ENCODE data around the gene HMCN2.

Gene HMCN2

DNA sequence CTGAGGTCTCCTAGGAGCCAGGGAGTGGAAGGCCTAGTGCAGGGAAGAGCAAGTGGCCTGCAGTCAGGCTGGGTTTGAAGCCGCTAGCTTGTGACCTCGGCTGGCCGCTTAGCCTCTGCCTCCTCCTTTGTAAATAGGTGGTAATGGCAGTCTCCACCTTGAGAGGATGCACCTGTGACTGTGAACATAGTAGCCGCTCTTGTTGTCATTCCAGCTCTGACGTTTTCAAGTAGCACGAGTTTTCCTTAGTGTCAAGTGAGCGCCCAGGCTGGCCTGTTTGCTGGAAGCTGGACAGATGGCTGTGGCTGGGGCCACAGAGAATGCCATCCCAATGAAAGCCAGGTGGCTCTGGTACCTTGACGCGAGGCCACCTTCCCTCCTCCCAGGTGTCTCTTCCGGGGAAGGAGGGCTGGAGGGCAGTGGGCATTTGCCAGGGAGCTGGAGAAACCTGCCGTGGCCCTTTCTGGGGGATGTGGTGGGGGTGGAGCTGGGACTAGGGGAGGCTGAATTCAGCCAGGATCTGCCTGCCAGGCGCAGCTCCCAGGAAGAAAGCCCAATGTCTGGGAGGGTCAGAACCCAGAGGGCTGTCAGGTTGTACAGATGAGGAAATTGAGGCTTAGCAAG is 181.7 kb downstream of the HMCN2 start:
- H3K4me2 ChIP-seq (ENCODE audit: low read length, poor library complexity, severe bottlenecking): peak overlapping the region; percentile 55
- H3K18ac ChIP-seq (ENCODE audit: low read depth in 1 of 2, low read length in 2 of 2): peak overlapping the region; percentile 42 to 58

DNA sequence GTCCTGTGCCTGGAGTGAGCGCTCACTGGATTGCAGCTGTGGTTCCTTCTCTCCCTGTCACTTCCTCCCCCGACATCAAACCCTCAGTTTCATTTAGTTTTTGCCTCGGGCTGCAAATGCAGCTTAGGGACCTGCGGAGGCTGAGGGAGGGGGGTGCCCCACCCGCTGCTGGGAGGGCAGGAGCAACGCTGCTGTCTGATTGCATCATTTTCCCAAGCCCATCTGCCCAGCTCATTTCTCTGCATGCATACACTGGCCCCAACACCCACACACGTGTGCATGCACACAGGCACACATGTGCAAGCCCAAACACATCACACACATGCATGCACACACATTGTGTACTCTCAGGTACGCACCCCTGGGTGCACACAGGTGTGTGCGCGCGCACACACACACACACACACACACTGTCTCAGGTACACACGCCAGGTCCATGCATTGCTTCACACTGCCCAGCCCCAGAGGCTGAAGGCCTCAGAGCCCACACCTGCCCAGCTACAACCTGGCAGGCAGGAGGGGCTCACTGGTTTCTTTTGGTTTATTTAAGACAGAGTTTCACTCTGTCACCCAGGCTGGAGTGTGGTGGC is 182.6 kb downstream of the HMCN2 start:
- Histone ChIP-seq H3K36me3 (ENCODE audit: control insufficient read depth in 1 of 2, insufficient read depth in 2 of 2, low read depth in 1 of 2, low read length in 2 of 2) (peaks cover 0 to 29% of the 10 kb centered on the region in 2 experiments), H2AK5ac (ENCODE audit: low read length, severe bottlenecking) (peak overlapping the region; percentile 83), H3K27me3 (ENCODE audit: control insufficient read depth in 1 of 2, insufficient read depth in 1 of 2, low read length in 2 of 2) (no peaks in the 10 kb centered on the region), H3K4me1 (ENCODE audit: control insufficient read depth, insufficient read depth, low read depth, low read length) (peaks cover 66% of the 10 kb centered on the region), H4K91ac (ENCODE audit: low read length) (peak overlapping the region; percentile 35), H2BK15ac (ENCODE audit: low read depth, poor library complexity, severe bottlenecking) (no peak overlapping the region), H2BK12ac (ENCODE audit: low read length in 2 of 2) (no peak overlapping the region), H3K79me1 (replicated peaks; ENCODE audit: low read length, poor library complexity, severe bottlenecking) (peaks cover 24% of the 10 kb centered on the region), H3K27ac (ENCODE audit: low read length, poor library complexity, severe bottlenecking) (no peak overlapping the region), H3K23ac (ENCODE audit: low read length in 2 of 2) (no peak overlapping the region), H3K4ac (ENCODE audit: low read depth in 1 of 2, low read length in 2 of 2) (peak overlapping the region in 1 of 2 experiments; percentile 46), H3K4me2 (ENCODE audit: low read length, poor library complexity, severe bottlenecking) (no peak overlapping the region), H3K9me3 (ENCODE audit: control insufficient read depth, low read length) (no peaks in the 10 kb centered on the region), H3K4me3 (ENCODE audit: insufficient read depth in 1 of 2, low read depth in 1 of 2, low read length in 2 of 2) (peak overlapping the region in 1 of 2 experiments; percentile 53), H3K14ac (ENCODE audit: low read length in 2 of 2) (peak overlapping the region in 1 of 2 experiments; percentile 9), H2AFZ (ENCODE audit: low read depth, low read length) (no peak overlapping the region), H2BK5ac (ENCODE audit: low read depth, low read length, poor library complexity, severe bottlenecking) (no peak overlapping the region), H3K18ac (ENCODE audit: low read depth in 1 of 2, low read length in 2 of 2) (peak overlapping the region in 1 of 2 experiments; percentile 14), H2BK120ac (ENCODE audit: low read depth, low read length) (no peak overlapping the region), H4K8ac (ENCODE audit: low read length) (peak overlapping the region; percentile 46), H3K9ac (ENCODE audit: low read length) (peak overlapping the region; percentile 88)
- DNase-seq: peak; percentile 30
- 60% methylated on average over 12 of the region's 12 CpGs for WGBS

More for the DNA sequence above, 181.7 kb downstream of the HMCN2 start:
- H3K23ac ChIP-seq (ENCODE audit: low read length in 2 of 2): no peak overlapping the region
- no peak overlapping the region for H2BK5ac ChIP-seq (ENCODE audit: low read depth, low read length, poor library complexity, severe bottlenecking)
- peak overlapping the region in 1 of 2 experiments; percentile 87 for H3K4me3 ChIP-seq (ENCODE audit: insufficient read depth in 1 of 2, low read depth in 1 of 2, low read length in 2 of 2)
- H3K14ac ChIP-seq (ENCODE audit: low read length in 2 of 2): no peak overlapping the region
- H2AFZ ChIP-seq (ENCODE audit: low read depth, low read length): no peak overlapping the region
- peak overlapping the region; percentile 81 for H3K27ac ChIP-seq (ENCODE audit: low read length, poor library complexity, severe bottlenecking)
- no peak overlapping the region for H4K91ac ChIP-seq (ENCODE audit: low read length)
- H3K4ac ChIP-seq (ENCODE audit: low read depth in 1 of 2, low read length in 2 of 2): no peak overlapping the region
- H4K8ac ChIP-seq (ENCODE audit: low read length): no peak overlapping the region
- DNase-seq: no peak
- H2AK5ac ChIP-seq (ENCODE audit: low read length, severe bottlenecking): peak overlapping the region; percentile 83
- H3K9me3 ChIP-seq (ENCODE audit: control insufficient read depth, low read length): no peaks in the 10 kb centered on the region
- peaks cover 0 to 26% of the 10 kb centered on the region in 2 experiments for H3K36me3 ChIP-seq (ENCODE audit: control insufficient read depth in 1 of 2, insufficient read depth in 2 of 2, low read depth in 1 of 2, low read length in 2 of 2)
- H2BK120ac ChIP-seq (ENCODE audit: low read depth, low read length): peak overlapping the region; percentile 11
- peak overlapping the region; percentile 88 for H3K9ac ChIP-seq (ENCODE audit: low read length)
- H2BK12ac ChIP-seq (ENCODE audit: low read length in 2 of 2): peak overlapping the region in 1 of 2 experiments; percentile 7
- H3K4me1 ChIP-seq (ENCODE audit: control insufficient read depth, insufficient read depth, low read depth, low read length): peaks cover 59% of the 10 kb centered on the region
- 87% methylated on average over 12 of the region's 12 CpGs for WGBS
- H3K27me3 ChIP-seq (ENCODE audit: control insufficient read depth in 1 of 2, insufficient read depth in 1 of 2, low read length in 2 of 2): no peaks in the 10 kb centered on the region
- H3K79me1 ChIP-seq (replicated peaks; ENCODE audit: low read length, poor library complexity, severe bottlenecking): peaks cover 21% of the 10 kb centered on the region
- H2BK15ac ChIP-seq (ENCODE audit: low read depth, poor library complexity, severe bottlenecking): no peak overlapping the region

DNA sequence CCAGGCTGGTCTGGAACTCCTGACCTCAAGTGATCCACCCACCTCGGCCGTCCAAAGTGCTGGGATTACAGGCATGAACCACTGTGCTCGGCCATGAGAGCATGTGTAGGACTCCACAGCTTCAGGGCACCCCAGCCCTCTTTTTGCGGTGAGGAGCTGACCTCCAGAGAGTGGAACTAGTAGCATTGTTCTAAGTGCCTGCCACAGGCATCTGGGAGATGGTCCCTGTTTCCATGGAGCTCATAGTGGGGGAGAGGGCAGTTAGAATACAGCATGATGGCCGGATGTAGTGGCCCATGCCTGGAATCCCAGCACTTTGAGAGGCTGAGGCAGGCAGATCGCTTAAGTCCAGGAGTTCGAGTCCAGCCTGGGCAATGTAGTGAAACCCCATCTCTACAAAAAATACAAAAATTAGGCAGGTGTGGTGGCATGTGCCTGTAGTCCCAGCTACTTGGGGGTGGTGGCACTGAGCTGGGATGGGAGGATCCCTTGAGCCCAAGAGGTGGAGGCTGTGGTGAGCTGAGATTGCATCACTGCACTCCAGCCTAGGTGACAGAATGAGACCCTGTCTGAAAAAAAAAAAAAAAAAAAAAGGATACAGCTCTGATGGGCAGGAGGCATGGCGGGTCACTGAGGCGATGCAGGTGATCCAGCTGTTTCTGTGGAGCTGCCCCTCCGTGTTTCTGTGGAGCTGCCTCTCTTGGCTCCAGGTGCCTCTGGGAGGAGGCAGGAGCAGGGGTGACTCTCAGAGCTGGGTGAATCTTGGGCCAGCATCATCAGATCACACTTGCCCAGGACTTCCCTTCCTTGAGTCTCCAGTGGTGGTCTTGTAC is 183.4 kb downstream of the HMCN2 start:
- no peak overlapping the region for H2BK5ac ChIP-seq (ENCODE audit: low read depth, low read length, poor library complexity, severe bottlenecking)
- H3K4me1 ChIP-seq (ENCODE audit: control insufficient read depth, insufficient read depth, low read depth, low read length): peaks cover 75% of the 10 kb centered on the region
- H2AFZ ChIP-seq (ENCODE audit: low read depth, low read length): no peak overlapping the region
- H3K18ac ChIP-seq (ENCODE audit: low read depth in 1 of 2, low read length in 2 of 2): no peak overlapping the region
- no peak overlapping the region for H2BK12ac ChIP-seq (ENCODE audit: low read length in 2 of 2)
- H3K36me3 ChIP-seq (ENCODE audit: control insufficient read depth in 1 of 2, insufficient read depth in 2 of 2, low read depth in 1 of 2, low read length in 2 of 2): peaks cover 2 to 31% of the 10 kb centered on the region in 2 experiments
- no peaks in the 10 kb centered on the region for H3K9me3 ChIP-seq (ENCODE audit: control insufficient read depth, low read length)
- no peak overlapping the region for H3K9ac ChIP-seq (ENCODE audit: low read length)
- H3K4me2 ChIP-seq (ENCODE audit: low read length, poor library complexity, severe bottlenecking): no peak overlapping the region
- H3K79me1 ChIP-seq (replicated peaks; ENCODE audit: low read length, poor library complexity, severe bottlenecking): peaks cover 26% of the 10 kb centered on the region
- no peak overlapping the region for H3K27ac ChIP-seq (ENCODE audit: low read length, poor library complexity, severe bottlenecking)
- H2AK5ac ChIP-seq (ENCODE audit: low read length, severe bottlenecking): peak overlapping the region; percentile 41
- DNase-seq: no peak
- no peak overlapping the region for H4K8ac ChIP-seq (ENCODE audit: low read length)
- no peak overlapping the region for H4K91ac ChIP-seq (ENCODE audit: low read length)
- 94% methylated on average over 8 of the region's 10 CpGs for WGBS
- H3K14ac ChIP-seq (ENCODE audit: low read length in 2 of 2): no peak overlapping the region
- no peaks in the 10 kb centered on the region for H3K27me3 ChIP-seq (ENCODE audit: control insufficient read depth in 1 of 2, insufficient read depth in 1 of 2, low read length in 2 of 2)
- H3K4ac ChIP-seq (ENCODE audit: low read depth in 1 of 2, low read length in 2 of 2): no peak overlapping the region
- no peak overlapping the region for H2BK15ac ChIP-seq (ENCODE audit: low read depth, poor library complexity, severe bottlenecking)
- H2BK120ac ChIP-seq (ENCODE audit: low read depth, low read length): no peak overlapping the region
- H3K23ac ChIP-seq (ENCODE audit: low read length in 2 of 2): no peak overlapping the region
- H3K4me3 ChIP-seq (ENCODE audit: insufficient read depth in 1 of 2, low read depth in 1 of 2, low read length in 2 of 2): no peak overlapping the region

All from mesenchymal stem cell (in vitro differentiated cells and primary cell).